NCI-H2227 treated with DMSO at 0.1 percent for 48 hours (cell line): ENCODE measurements around the gene CDK15.
A peak's percentile ranks its signal among the peaks of the same experiment; 100 is the strongest.
"Not testable (repeated sequence)": the region's sequence is repeated elsewhere in the genome, so short reads cannot be mapped to it uniquely, and the experiment has no call there.

Experiments
- DNase-seq: peaks from one replicate; lab custom pipeline; 2025; lab: John Stamatoyannopoulos, UW

CDK15 gene

DNA sequence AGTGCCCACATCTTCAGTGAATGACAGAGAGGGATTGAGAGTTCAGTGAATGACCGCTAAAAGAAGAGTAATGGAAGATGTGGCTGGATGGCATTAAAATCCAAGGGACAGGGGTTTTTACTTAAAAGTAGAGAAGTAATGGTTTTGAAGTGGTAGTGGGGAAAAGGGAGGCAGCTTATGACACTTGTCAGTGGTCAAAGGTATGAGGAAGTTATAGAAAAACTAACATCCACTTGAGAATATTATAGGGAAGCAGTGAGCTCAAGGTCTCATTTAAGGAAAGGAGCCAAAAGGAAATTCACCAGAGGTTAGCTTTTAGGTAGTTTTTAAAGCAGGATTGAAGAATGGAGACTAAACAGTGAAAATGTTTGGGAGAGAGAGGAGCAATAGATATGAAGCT, 24.3 kb downstream of the CDK15 start:
- DNase-seq = no peak

GRCh38 chr2:201831469-201831868, 25.1 kb downstream of the CDK15 start:
- DNase-seq = no peak

GRCh38 chr2:201833781-201834180, 27.4 kb downstream of the CDK15 start:
- no peak for DNase-seq

DNA sequence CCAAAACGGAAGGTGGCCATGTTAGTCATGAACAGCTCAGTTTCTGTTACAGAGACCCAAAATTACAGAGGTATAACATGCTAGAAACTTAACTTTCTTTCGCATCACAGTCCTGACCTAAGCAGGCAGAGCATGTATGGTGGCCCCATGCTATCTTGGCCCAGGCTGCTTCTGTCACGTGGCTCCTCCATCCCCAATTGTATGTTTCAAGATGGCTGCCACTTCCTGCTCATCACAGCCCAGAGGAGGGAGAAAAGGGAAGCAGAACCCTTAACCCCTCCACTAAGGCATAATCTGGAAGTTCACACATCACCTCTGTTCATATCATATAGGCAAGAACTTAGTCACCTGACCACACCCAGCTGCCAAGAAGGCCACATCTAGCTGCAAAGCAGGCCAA, 28.7 kb downstream of the CDK15 start:
- no peak for DNase-seq

DNA sequence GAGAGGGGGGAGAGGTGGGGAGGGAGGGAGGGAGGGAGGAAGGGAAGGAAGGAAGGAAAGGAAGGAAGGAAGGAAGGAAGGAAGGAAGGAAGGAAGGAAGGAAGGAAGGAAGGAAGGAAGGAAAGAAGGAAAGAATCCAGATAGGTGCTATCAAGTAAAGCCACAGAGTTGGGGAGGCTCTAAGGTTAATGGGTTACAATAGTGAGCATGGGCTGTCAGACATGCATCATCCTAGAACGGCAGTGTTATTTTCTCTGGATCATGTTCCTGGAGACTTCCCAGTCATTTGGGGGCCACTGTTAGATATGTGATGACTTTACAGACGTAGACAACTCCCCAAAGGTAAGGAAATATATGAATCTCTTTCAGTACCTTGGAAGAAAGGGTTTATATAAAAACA, 31.1 kb downstream of the CDK15 start:
- DNase-seq = no peak

- DNase-seq = no peak
Observed at GRCh38 chr2:201837824-201838431, 31.6 kb downstream of the CDK15 start.

- DNase-seq = no peak
Observed at GRCh38 chr2:201839727-201840126, 33.4 kb downstream of the CDK15 start.

GRCh38 chr2:201840726-201841125, 34.4 kb downstream of the CDK15 start:
- DNase-seq = no peak

- DNase-seq = no peak
Observed at GRCh38 chr2:201842131-201842860, 36.0 kb downstream of the CDK15 start.

DNA sequence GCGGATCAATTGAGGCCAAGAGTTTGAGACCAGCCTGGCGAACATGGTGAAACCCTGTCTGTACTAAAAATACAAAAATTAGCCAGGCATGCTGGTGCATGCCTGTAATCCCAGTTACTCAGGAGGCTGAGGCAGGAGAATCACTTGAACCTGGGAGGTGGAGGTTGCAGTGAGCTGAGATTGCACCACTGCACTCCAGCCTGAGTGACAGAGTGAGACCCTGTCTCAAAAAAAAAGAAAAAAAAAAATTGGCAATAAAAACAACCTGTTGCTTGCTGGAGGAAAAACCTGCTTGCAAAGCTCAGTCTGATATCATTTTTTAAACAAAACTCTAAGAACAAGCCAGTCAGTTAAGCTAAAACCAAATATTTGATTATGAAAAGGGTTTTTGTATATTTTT, 38.6 kb downstream of the CDK15 start:
- not testable (repeated sequence) for DNase-seq

- DNase-seq = no peak
Observed at GRCh38 chr2:201847481-201847880, 41.1 kb downstream of the CDK15 start.

DNA sequence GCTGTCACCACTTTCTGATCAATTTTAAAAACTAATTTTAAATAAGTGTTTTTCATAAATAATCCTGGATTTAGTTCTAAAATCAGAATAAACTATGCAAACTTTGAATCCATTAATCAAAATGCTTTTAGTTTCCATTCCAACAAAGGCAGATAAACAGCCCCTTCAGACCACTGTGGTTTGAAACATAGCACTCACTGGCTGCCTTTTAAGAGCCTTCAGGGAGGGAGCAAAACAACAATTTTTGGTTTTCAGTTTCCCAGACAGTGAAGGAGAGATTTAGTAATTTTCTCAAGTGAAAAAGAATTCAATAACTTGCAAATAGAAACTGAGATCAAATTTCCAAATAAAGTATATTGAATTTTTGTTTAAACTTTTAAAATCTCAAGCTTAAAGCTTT, 46.1 kb downstream of the CDK15 start:
- DNase-seq = no peak

GRCh38 chr2:201852878-201853415, 46.6 kb downstream of the CDK15 start:
- no peak for DNase-seq

- DNase-seq = no peak
Observed at GRCh38 chr2:201854221-201854801, 48.0 kb downstream of the CDK15 start.

GRCh38 chr2:201854841-201855240, 48.5 kb downstream of the CDK15 start:
- no peak for DNase-seq

- no peak for DNase-seq
Observed at GRCh38 chr2:201855356-201855755, 49.0 kb downstream of the CDK15 start.

GRCh38 chr2:201857326-201857725, 51.0 kb downstream of the CDK15 start:
- no peak for DNase-seq

DNA sequence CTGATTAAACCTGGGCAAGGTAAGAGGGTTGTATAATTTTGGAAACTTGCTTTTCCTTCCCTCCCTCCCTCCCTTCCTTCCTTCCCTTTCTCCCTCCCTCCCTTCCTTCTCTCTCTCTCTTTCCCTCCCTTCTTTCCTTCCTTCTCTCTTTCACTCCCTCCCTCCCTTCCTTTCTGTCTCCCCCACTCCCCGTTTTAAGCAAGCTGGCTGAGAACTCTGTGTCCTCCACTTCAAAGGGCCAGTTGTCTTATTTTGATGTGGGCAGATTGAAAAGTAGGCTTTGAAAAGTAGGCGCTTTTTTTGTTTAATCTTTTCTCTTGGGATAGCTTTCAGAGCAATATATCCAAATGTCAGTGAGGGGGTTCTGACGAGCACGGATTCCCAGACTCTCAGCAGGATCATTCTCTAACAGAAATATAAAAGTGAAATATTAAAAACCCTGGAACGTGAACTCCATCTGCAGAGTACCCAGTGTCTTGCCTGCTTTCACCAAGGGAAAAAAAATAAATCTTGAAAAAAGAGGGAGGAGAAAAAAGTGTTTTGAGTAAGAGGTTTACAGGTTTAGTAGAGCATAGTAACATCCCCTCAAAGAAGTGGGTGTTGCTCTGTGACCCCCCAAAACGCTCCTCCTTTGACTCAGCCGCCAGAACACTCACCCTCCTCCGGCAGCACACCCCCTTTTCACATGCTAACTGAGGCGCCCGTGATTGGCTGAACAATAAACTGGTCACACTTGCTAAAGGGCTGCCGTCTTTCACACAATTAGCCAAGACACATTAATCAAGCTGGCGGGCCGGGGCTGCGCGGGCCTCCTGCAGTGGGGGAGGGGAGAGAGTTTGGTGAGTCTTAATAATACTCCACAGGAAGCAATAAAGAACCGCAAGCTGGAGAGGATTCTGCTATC, 52.2 kb downstream of the CDK15 start:
- peak; percentile 66 for DNase-seq

DNA sequence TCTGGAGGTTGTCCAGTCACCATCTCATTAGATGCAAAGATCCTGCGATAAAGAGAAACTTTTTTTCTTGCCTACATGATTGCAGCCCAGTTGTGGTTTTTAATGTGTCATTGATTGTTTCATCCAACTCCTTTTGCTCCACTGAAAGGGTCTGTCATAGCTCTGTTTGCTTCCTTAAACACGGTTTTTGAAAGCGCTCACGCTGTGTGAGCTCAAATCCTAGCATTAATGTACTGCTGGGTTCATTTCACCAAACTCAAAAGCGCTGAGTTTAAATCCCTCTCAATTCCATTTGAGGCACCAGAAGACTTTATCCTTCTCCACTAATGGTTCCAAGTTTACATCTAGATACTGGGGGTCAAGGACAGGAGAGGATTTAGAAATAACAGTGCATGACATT, 53.6 kb downstream of the CDK15 start:
- no peak for DNase-seq

- peak; percentile 76 for DNase-seq
Observed at GRCh38 chr2:201860636-201861066, 54.3 kb downstream of the CDK15 start.

DNA sequence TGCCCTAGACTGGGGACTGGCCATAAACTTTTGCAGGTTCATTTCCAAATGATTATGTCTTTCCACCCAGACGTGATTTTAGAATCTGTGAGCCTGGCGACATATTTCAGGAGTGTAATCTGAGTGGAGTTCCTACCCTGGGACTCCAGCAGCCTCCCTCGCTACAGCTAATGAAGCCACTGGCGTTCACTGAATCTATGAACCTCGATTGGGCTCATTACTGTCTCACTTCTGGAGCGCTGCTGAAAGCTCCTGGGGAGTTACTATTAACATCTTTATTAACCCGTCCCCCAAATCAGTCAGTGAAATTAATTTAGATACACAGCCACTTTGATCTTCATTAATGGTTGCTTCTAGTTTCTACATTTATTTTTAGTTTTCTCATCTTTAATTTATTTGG, 56.5 kb downstream of the CDK15 start:
- no peak for DNase-seq
